Psoas muscle (tissue), 8 donors: Measurements from ENCODE around the gene ZDHHC12. TPM values are rescaled to one million over a fixed set of nuclear protein-coding genes. Genes with fewer than 3 reads are reported as not detected.
A peak's percentile ranks its signal among the peaks of the same experiment; 100 is the strongest.

ENCODE experiments used
- ATAC-seq, 4 donors: fragments of 200-7000 bp; cut with Tn5 transposase; one replicate each; pipeline ENCODE4 v1.9.1; 2020; ENCODE audit warnings: moderate library complexity in 3 of 4, mild to moderate bottlenecking in 2 of 4
- DNase-seq, 2 donors: peaks; one replicate each; pipeline ENCODE4 v3.0.0-alpha.2; 2020
- H3K27ac ChIP-seq: fragments of 200-600 bp; one replicate; pipeline ENCODE4 v1.8.0; 2022
- H3K27me3 ChIP-seq, 3 donors: fragments of 200-600 bp in 1 of 3; one replicate each; pipeline versions ENCODE4 v1.6.1 to v1.8.0; 2013 to 2022; ENCODE audit warnings: low read length in 2 of 3, mild to moderate bottlenecking in 2 of 3, moderate library complexity in 1 of 3; ENCODE audit not compliant: insufficient read depth in 3 of 3
- H3K36me3 ChIP-seq, 2 donors: fragments of 200-600 bp in 1 of 2; one replicate each; pipeline versions ENCODE4 v1.6.1 to v1.8.0; 2013 to 2022; ENCODE audit warnings: low read depth in 1 of 2, mild to moderate bottlenecking in 1 of 2, moderate library complexity in 1 of 2; ENCODE audit not compliant: insufficient read depth in 1 of 2
- H3K4me1 ChIP-seq: fragments of 200-600 bp; one replicate; pipeline ENCODE4 v1.8.0; 2022
- H3K4me3 ChIP-seq: fragments of 200-600 bp; one replicate; pipeline ENCODE4 v1.8.0; 2022; ENCODE audit warnings: mild to moderate bottlenecking
- H3K9me3 ChIP-seq: fragments of 200-600 bp; one replicate; pipeline ENCODE4 v1.8.0; 2022
- CTCF ChIP-seq: fragments of 200-600 bp; IDR thresholded peaks from one replicate; pipeline ENCODE4 v1.8.0; 2022; ENCODE audit warnings: antibody characterized with exemption
- WGBS, 3 donors: extraction: QIAGEN DNeasy Blood & Tissue Kit; methylation state at CpG; one replicate each; pipeline versions ENCODE4 v1.1.6 to v1.1.7; 2013; 5-methylcytosine and 5-hydroxymethylcytosine counted together
- intact Hi-C, 2 donors: fragments of 100-400 bp; cut with DNase I; formaldehyde crosslinking; loops; one replicate each; pipeline versions ENCODE4 v1.11.0 to v1.14.2; 2022
- polyA plus RNA-seq, 3 donors: library from polyadenylated mRNA; stranded (reverse); fragments of 200-250 nt; gene quantifications; one replicate each; pipeline ENCODE4 v1.2.3, GENCODE V29; 2013
- total RNA-seq, 4 donors: library from RNA; stranded (reverse); fragmentation: NEBNext Ultra II Directional in 2 of 4; extraction: Animal tissue kit (Norgen Biotek cat#: 25700) in 2 of 4; gene quantifications; one replicate each; pipeline versions ENCODE4 v1.2.1 to v1.2.4, GENCODE V29; 2021 to 2023
- donor health status: healthy with polysubstance abuse.
- donor health status: DM: no; HTN: no; CAD: no; lungs with moderate emphysema.
- donor health status: Bipolar disorder and iron deficiency.
- donor health status: healthy.
- donor health status: DM: yes; HTN: yes; CAD: no.
- donor health status: DM: no; HTN: no; CAD: no.
- donor health status: DM: no; HTN: no; CAD: no.
- donor health status: DM: yes; HTN: yes; CAD: no.

The ZDHHC12 gene
- total and polyA plus RNA-seq, 7 donors = 4.5 to 18.5 (median 7.2) TPM

DNA sequence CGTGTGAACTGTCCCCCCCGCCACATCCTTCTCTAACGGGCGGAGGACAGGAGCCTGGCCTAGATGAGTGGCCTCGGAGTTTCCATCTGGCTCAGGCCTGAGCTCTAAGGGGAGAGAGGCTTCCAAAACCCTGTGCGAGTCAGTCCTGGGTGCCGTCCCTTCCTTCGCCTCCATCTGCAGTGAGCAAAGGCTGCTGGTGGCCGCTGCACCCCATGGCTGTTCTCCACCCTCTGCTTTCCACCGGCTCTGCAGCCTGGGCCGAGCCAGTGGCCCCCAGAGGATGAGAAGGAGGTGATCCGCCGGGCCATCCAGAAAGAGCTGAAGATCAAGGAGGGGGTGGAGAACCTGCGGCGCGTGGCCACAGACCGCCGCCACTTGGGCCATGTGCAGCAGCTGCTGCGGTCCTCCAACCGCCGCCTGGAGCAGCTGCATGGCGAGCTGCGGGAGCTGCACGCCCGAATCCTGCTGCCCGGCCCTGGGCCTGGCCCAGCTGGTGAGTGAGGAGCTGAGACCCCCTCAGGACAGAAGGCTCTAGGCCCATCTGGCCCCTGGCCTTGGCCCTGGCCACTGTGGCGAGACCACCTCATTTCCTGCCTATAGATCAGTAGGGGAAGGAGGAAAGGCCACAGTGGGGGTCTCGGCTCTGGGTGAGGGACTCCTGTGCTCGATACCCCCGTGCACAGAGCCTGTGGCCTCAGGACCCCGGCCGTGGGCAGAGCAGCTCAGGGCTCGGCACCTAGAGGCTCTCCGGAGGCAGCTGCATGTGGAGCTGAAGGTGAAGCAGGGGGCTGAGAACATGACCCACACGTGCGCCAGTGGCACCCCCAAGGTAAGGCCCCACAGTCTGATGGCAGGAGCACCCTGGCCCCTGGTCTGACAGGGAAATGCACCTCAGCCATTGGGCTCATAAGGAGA, 18.6 kb downstream of the ZDHHC12 start:
- ATAC-seq (no peak), DNase-seq (peak; percentile 12 to 48)
- WGBS, 3 donors = 75 to 78% (median 76%) methylated on average over 36 of the region's 36 CpGs
- Histone ChIP-seq H3K4me3 (no peak overlapping the region), H3K27ac (peak overlapping the region; percentile 65), H3K4me1 (no peaks in the 10 kb centered on the region), H3K27me3 (no peaks in the 10 kb centered on the region), H3K9me3 (no peaks in the 10 kb centered on the region), H3K36me3 (no peaks in the 10 kb centered on the region)
- TF ChIP-seq CTCF = no peak
- intact Hi-C loops = no loop called here

- 74 to 91% (median 86%) methylated on average over 5 of the region's 5 CpGs for WGBS, 3 donors
- intact Hi-C loops = loop anchor here in 1 of 2 donors (5.0 kb wide), 1 partner anchor 68 kb away; the partner anchor contains the start of gene ZER1
- no peaks in the 10 kb centered on the region for H3K9me3 ChIP-seq
- DNase-seq (no peak), ATAC-seq (no peak)
- H3K4me1 ChIP-seq = no peaks in the 10 kb centered on the region
- H3K27me3 ChIP-seq = no peaks in the 10 kb centered on the region
- H3K36me3 ChIP-seq = no peaks in the 10 kb centered on the region
- peak overlapping the region; percentile 84 for H3K4me3 ChIP-seq
- no peak for TF ChIP-seq CTCF
- peak overlapping the region; percentile 65 for H3K27ac ChIP-seq
Measured at GRCh38 chr9:128704356-128704670, 19.6 kb downstream of the ZDHHC12 start.

DNA sequence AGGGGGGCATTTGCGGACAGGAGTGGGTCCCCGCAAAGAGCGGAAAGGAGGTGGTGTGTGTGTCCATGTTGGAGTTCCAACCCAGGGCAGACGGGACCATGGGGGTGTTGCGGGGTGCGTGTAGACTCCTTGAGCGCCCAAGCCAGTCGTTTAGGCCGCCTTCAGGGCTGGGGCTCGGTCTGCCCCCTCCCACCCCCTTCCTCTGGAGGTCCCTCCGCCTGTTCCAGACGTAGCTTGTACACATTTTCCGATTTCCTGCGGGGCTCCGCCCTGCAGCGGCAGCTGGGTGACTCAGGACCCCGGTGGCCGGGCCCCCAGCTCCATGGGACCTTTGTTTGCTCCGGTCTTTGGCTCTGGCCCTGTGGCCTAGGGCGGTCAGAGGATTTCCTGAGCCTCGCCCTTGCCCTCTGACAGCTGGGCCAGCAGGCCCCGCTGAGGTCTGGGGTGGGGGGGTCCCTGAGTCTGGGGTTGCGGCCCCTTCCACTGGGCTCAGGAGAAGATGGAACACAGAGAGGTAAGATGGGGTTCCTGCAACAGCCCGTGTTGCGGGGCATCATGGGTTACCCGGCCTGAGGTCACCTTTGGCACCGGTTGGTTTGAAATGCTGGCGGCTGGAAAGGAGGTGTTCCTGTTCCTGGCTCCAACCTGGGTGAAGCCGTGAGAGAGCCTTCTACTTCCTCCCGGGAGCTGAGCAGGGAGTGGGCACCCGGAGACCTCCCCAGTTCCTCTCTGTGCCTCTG, 20.1 kb downstream of the ZDHHC12 start:
- no peaks in the 10 kb centered on the region for H3K9me3 ChIP-seq
- no peak for TF ChIP-seq CTCF
- no peaks in the 10 kb centered on the region for H3K4me1 ChIP-seq
- peak; percentile 19 to 46 (median 31) for ATAC-seq
- no peaks in the 10 kb centered on the region for H3K36me3 ChIP-seq
- intact Hi-C loops = loop anchor here in 1 of 2 donors (5.0 kb wide), 1 partner anchor 69 kb away; the partner anchor contains the start of gene ZER1
- peak overlapping the region; percentile 84 for H3K4me3 ChIP-seq
- no peaks in the 10 kb centered on the region for H3K27me3 ChIP-seq
- WGBS, 3 donors = 75 to 81% (median 75%) methylated on average over 27 to 31 of the region's 31 CpGs
- peak overlapping the region; percentile 65 for H3K27ac ChIP-seq
- DNase-seq = peak; percentile 38 to 69

DNA sequence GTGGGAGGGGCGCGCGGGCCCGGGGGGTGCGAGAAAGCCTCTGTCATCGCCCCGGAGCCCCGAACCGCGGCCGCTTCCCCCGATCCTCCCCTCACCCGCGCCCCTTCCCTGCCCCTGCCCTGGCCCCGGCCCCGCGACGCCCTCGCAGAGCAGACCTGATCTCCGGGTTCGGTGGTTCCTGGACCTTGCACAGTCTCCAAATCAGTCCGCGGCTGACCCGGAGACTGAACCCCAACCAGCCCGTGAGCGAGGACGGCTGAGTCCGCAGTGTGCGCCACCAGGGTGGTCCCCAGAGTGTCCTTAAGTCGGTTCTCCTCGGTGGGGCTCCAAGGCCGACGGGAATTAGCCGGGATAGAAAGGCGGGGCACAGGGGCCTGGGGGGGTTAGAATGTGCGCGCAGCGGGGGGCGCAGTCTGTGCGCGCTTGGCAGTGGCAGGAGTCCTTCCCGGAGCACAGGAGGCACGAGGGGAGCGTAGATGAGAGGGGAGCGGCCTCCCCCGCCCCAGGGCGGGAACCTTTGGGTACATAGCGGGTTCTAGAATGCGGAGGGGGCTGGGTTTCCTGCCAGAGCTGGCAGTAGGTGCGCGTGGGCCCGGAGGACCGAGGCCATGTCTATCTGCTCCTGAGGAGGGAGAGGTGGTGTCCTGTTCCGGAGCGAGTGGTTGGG, 20.8 kb downstream of the ZDHHC12 start:
- ATAC-seq (peak; percentile 6 to 24 (median 22)), DNase-seq (peak; percentile 48 to 70)
- no peaks in the 10 kb centered on the region for H3K36me3 ChIP-seq
- intact Hi-C loops = loop anchor here in 1 of 2 donors (5.0 kb wide), 1 partner anchor 69 kb away; the partner anchor contains the start of gene ZER1
- H3K4me1 ChIP-seq = no peaks in the 10 kb centered on the region
- H3K27me3 ChIP-seq = no peaks in the 10 kb centered on the region
- WGBS, 3 donors = 17 to 21% (median 21%) methylated on average over 41 to 55 of the region's 55 CpGs
- TF ChIP-seq CTCF = no peak
- H3K4me3 ChIP-seq = peak overlapping the region; percentile 84
- no peaks in the 10 kb centered on the region for H3K9me3 ChIP-seq
- H3K27ac ChIP-seq = peak overlapping the region; percentile 65
